Kidney capillary endothelial cell (primary cell): ENCODE data around the gene SCRN1.
"Not testable (repeated sequence)": the region's sequence is repeated elsewhere in the genome, so short reads cannot be mapped to it uniquely, and the experiment has no call there.

ENCODE experiments used
- DNase-seq: peaks from one replicate; pipeline ENCODE4 v3.0.0-alpha.2; 2018; ENCODE audit warnings: low spot score

SCRN1 gene

DNA sequence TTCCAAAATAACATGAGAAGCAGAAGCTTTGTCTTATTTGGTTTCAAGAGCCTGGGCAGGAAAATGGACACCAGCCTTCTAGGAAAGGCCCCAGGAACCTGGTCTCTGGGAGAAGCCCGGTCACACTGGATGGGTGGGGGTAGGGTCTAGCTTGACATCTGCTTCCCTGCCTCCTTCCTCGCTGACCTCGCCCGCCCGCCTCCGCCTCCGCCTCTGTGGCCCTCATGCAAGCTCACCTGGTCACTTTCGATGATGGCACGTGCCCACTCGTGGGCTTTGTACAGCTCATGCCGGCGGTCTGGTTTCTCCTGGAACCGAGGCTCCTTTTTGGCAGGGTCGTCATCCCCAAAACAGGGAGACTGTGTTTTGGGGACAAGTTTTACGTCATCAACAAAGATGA lies 63.4 kb downstream of the SCRN1 start:
- DNase-seq: no peak

DNA sequence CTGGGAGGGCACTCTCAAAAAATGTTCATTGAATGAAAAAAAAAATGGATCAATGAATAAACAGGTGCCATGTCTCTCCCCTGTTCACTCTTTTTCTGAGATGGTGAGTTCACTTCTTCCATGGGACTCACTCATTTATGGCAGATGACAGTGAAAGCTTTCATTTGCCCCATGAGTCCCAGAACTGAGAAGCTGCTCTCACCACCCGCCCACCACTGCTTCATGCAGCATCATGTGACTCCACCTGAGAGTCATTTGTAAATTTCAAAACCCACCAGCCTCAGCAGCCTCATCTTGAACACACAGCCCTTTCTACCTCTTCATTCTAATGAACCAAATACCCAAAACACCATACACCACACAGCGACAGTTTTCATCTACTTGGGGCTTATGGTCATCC lies 64.9 kb downstream of the SCRN1 start:
- no peak for DNase-seq

DNA sequence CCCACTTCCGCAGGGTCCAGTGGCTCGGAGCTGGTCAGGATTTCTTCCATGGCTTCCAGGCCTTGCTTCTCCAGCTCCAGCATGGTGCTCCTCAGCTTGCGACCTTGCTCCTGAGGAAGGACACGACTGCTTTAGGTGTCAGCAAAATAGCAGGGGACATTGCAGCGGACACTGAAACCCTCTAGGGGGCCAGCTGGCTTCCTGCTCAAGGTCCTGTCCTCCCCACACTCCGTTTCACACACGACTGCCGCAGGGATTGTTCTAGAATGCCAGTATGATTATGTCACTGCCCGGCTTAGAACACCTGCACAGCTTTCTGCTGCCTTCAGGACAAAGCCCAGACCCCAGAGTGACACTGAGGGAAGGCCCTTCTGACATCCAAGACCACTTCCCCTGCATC lies 65.6 kb downstream of the SCRN1 start:
- DNase-seq: no peak

DNA sequence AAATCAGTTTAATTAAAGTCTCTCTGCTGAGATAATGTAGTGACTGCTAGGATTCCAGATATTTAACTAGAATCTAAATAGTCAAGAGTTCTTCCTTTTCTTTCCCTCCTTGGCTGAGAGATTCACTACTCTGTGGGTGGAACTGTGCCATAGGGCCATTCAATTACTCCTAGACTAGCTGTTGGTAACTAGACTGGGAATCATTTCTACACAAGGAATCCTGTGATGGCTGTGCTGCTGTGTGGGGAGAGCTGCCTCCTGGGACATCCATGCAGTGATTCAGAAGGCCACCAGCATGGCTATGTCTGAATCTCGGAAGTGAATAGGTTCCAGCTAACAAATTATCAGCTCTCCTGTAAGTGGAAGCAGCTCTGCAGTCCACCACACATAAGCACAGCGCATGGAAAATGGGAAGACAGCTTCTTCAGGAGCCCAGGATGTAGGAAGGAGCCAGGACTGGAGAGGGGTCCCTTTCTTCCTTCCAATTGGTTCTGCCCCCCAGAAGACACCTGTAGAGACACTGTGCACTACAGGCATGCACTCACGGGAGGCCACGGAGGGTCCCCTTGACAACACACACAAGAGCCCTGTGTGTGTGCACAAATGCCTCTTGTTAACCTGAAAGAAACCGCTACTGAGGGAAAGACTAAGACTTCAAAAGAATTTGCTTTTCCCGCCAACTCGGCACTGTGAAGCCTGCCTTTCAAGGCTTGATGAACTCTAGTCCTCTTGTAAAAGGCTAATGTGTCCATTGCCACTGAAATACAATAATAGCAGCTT lies 66.5 kb downstream of the SCRN1 start:
- DNase-seq: no peak

DNA sequence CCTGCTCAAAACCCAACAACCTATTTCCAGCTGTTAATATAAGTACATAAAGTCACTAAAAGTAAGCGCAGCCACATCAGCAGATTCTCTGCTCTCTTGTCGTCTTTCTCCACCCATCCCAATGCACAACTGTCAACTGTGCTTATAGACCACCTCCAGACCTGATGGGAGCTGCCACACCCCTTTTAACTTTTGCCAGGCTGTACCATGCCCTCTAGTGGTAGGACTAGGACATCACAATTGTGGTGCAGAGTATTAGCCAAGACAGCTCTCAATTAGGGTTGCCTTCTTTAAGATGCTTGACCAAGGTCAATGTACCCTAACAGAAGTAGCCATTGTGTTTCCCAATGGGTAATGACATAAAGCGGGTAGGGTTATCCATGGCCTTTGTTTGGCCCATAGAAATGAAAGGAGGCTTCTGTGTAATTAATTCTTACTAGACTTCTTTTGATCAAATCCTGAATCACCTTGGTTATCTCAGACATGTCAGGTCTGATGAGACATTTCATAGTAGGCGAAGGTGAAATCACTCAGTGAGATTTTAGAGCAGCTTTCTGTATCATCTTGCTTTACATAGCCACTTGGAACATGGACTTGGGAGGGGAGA lies 68.1 kb downstream of the SCRN1 start:
- DNase-seq: peak; percentile 67

DNA sequence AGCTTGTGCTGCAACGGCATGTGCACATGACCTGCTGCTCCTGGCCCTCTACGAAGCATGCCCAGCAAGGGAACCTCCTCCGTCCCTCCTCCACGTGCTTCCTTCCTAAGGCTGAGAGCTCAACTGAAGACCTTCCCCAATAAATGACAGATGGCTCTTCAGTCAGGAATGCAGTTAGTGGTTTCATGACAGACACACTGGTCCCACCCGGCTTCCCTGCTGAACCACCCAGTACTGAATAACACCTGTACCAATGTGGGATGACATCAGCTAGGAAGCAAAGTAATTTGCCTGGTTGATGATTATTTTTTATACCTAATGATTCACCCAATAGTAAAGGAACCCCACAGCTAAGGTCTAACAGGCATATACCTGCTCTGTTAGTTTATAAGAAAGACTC lies 69.1 kb downstream of the SCRN1 start:
- no peak for DNase-seq

DNA sequence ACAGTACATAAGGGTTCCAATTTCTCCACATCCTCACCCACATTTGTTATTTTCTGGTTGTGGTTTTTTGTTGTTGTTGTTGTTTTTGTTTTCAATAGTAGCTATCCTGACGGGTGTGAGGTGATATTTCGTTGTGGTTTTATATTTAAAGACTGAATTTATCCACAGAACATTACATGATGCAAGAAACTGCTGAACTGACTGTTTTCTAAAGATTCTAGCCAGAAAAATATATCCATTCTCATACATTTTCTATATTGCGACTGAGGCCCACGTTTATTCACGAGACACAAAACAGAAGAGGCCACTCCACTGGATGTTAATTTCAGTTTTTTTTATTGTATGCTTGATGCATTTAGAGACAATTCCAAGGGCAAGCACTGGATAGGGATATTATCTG lies 69.8 kb downstream of the SCRN1 start:
- DNase-seq: no peak

DNA sequence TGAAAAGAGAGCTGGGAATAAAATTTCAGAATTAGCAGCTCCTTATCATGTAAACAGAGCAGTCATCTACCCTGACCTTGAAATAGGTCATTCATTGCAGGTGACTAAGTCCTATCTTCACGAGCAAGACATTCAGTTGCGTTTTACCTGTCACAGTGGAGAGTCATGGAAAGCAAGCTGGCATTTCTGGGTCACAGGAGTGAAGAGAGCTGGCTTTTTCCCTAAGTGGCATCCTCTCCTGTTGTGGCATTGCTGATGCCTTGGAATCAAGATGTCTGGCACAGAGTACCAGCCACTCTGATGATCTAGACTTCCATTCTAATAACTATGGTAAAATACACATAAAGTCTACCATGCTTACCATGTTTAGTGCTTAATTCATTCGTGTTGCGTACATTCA lies 70.8 kb downstream of the SCRN1 start:
- no peak for DNase-seq

DNA sequence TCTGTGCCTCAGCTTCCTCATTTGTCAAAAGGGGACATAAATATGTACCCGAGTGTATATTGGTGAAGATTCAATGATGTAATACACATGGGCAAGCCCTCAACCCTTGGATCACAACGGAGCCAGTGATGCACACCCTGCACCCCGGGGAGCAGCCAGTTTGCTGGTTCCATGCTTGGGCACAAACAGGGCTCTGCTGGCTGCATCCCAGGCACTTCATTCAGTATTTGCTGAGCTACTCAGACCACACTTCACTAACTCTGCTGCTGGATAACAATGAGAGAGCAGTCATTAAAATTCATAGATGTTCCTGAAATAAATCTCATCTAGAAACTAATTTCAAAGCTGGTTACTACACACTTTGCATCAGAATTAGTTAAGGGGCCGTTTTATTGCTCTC lies 72.0 kb downstream of the SCRN1 start:
- no peak for DNase-seq

DNA sequence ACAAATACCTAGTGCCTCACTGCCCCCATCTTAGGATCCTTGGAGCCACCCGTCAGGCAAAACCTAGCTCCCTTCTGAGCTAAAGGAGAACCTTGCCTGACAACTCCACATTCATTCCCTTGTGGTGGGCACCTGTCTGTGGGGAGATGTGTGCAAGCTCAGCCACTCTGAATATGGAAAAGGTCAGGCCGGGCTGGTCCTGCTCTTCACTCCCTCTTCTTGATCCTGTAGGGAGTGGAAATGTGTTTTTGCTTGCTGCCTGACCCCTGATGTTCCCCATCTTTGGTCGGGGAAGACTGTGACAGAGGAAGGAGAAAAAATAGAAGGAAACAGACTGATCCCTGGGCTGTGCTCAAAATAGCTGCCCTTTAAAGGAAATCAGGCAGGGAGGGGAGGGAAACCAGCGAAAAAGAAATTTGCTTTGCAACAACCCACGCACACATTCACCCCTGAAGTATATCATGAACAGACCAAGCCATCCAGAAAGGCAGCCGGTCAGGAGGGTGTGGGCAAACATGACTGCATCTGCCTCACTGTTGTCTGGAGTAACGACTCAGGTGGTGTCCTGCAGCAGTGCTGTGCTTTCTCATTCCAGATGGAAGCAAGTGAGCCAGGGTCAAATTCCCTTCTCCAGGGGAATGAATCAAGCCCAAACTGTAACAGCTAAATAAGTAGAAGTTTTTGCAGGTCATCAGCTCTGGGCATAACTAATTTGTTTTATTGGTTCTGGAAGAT lies 74.0 kb downstream of the SCRN1 start:
- DNase-seq: no peak

DNA sequence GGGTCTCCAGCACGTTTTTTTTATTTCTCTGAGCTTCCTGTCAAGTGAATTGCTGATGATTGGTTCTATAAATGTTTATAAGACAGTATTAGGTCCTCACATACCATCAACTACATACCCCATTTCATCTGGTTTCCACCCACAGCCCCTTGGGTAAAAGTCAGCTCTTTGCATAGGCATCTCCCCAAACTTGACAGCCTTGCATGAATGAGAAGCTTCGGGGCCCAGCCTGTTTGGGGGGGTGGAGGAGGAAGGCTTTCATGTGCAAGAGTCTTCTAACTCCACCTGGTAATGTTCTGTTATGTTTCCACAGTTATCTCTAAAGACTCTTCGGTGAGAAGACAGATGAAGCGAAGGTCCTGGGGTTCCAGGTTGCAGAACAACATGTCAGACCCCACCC lies 75.4 kb downstream of the SCRN1 start:
- no peak for DNase-seq

DNA sequence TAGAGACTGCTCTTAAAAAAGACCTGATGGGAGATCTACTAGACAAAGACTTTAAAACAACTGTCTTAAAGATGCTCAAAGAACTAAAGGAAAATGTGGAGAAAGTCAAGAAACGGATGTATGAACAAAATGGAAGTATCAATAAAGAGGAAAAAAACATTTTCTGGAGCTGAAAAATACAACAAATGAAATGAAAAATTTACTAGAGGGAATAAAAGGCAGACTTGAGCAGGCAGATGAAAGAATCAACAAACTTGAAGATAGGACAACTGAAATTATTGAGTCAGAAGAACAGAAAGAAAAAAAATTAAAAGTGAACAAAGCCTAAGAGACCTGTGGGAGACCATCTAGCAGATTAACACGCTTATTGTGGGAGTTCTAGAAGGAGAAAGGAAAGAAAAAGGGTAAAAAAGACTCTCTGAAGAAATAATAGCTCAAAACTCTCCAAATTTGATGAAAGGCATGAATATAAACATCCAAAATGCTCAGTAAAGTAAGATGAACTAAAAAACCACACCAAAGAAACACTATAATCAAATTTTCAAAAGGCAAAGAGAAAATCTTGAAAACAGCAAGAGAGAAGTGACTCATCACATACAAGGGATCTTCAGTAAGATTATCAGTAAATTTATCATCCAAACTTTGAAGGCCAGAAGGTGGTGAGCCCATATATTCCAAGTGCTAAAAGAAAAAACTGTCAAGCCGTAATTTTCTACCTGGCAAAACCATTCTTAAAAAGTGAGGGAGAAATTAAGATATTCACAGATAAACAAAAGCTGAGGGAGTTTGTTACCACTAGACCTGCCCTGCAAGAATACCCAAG lies 83.2 kb downstream of the SCRN1 start:
- DNase-seq: no peak

DNA sequence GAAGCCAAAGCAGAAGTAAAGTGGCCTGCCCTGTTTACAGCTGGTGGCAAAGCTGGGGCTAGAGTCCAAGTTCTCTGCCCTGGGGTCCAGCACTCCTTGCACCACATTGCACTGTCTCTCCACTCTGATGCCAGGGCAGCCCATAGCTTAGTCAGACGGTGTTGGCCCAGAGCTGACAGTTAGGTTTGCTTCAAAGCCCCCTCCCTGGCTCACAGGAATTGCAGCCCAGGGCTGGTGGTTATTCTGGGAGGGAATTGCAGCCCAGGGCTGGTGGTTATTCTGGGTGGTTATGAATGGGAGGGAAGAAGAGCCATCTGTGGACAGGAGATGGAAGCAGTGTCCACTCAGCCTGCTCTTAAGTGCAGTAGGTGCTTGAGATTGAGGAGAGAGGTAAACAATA lies 88.9 kb downstream of the SCRN1 start:
- no peak for DNase-seq

DNA sequence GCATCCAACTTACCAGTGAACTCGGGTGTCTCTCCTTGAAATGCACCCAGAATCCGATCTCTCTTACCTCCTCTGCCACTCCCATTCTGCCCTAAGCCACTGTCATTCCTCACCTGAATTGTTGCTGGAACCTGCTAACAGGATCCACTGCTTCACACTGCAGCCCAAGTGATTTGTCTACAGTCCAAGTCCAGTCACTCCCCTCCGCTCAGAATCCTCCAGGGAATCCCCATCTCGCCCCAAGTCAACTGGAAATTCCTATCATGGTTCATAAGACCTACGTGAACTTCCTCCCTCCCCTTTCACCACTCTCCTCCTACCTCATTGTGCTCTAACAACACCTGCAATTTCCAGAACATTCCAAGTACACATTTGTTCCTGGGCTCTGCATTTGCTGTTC lies 91.3 kb downstream of the SCRN1 start:
- DNase-seq: no peak

DNA sequence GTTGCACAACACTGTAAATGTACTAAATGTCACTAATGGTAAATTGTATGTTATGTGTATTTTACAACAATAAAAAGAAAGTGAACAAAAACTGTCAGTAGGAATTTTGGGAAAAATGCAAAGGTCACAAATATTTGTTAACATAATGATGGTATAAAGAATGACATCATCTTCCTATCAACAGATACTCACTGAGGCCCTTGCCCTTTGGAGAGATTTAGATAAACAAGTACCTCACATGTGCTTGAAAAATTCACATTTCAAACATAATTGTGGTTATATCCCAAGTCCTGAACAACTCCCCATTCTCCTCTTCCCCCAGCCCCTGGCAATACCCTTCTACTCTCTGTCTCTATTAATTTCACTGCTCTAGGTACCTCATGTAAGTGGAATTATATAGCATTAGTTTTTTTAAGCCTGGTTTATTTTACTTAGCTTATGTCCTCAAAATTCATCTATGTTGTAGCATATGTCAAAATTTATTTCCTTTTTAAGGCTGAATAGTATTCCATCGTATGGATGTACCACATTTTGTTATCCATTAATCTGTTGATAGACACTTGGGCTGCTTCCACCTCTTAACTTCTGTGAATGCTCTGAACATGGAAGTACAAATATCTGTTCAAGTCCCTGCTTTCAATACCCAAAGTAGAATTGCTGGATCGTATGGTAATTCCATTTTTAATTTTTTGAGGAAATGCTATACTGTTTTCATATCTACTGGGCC lies 92.8 kb downstream of the SCRN1 start:
- DNase-seq: no peak

DNA sequence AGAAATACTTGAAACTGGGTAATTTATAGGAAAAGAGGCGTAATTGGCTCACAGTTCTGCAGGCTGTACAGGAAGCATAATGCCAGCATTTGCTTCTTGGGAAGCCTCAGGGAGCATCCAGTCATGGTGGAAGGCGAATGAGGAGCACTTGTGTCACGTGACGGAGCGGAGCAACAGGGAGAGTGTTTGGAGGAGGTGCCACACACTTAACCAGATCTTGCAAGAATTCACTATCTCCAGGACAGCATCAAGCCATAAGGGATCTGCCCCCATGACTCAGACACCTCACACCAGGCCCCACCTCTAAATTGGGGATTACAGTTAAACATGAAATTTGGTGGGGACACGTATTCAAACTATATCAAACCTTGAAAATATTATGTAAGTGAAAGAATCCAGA lies 94.0 kb downstream of the SCRN1 start:
- DNase-seq: no peak

DNA sequence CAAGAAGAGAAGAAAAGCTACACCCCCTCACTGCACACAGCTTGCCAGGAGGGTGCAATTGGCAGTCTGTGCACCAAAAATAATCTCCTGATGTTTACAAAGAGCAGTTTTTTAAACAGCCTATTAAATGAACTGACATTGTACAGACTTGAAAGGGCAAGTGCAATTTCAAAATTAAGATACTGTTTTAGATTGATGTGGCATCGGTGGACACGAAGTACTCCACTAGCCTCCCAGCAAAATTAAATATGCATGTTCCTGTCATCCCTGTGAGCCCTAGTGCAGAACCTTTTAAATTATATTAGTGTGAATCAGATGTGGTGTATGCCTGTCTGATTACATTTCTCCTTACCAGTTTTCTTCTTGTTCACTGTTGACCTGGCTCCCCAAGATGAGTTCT lies 95.3 kb downstream of the SCRN1 start:
- DNase-seq: no peak

DNA sequence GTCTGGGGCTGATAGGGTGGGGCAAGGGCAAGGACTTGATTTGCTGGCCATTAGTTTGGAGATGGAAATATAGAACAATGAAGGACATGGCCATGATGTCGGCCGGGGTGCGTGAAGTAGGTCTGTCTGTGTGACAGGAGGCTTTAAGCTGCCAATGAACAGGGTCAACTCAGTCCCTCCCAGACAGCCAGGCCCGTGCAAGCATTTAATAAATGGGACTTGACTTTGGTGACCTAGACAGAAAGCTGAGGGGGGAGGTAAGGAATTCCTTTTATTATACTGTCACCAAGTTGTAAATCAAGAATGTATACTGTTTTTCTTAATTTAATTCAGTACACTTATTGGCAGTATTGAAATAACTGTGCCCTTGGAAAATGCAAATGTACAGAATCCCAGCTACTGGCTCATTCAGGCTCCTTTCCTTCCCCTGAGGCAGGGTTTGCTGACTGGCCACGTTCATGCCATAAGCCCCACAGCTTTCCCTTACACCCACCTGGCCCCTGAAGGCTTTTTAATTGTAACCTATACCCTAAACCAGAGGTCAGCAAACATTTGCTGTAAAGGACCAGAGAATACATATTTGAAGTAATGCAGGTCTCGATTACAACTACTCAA lies 96.1 kb downstream of the SCRN1 start:
- DNase-seq: no peak

DNA sequence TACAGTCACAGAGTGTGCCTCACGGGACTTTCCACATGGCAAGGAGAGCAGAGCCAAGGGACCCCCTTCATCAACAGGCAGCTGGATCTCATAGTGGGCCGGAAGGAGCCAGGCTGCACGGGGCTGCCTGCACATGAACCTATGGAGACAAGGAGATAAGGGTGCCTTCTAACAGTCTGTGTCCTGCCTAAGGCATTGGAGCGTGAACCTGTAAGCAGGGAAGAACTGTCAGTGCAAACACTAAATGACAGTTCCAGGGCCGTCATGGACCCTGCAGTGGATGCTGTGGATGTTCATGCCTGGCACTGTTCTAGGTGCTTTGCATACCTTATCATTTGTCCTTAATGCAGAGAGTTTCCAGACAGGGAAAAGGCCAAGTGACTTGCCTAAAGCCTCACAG lies 97.4 kb downstream of the SCRN1 start:
- DNase-seq: no peak

DNA sequence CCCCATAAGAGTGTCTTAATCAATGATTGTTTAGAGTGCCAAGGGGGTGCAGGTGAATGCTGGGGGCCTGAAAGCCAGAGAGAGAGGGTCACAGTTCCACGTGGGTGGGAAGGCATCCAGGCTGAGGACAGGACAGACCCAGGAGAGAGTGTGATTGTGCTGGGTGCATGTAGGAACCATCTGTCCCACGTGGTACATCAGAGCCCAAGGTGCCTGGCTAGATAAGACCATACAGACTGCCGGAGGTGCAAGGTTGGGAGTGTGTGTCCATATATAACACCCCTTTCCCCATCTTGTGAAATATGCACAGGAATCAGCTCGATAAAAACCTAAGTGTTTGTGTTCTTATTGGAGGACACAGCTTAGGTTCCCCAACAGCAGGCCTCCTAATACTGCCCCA lies 97.8 kb downstream of the SCRN1 start:
- DNase-seq: no peak

DNA sequence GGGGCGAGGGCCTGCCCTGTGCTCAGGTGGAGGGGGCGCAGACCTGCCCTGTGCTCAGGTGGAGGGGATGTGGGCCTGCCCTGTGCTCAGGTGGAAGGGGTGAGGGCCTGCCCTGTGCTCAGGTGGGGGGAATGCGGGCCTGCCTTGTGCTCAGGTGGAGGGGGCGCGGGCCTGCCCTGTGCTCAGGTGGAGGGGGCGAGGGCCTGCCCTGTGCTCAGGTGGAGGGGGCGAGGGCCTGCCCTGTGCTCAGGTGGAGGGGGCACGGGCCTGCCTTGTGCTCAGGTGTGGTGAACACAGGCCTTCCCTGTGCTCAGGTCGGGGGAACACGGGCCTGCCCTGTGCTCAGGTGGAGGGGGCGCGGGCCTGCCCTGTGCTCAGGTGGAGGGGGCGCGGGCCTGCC lies 98.8 kb downstream of the SCRN1 start:
- not testable (repeated sequence) for DNase-seq
